Hippocampal formation (tissue), 2 donors: ENCODE measurements around the gene RCBTB1.
"Not testable (repeated sequence)": the region's sequence is repeated elsewhere in the genome, so short reads cannot be mapped to it uniquely, and the experiment has no call there.

ENCODE experiments used
- DNase-seq, 2 donors: peaks; one replicate each; lab custom pipeline; 2025; lab: John Stamatoyannopoulos, UW

The RCBTB1 gene

DNA sequence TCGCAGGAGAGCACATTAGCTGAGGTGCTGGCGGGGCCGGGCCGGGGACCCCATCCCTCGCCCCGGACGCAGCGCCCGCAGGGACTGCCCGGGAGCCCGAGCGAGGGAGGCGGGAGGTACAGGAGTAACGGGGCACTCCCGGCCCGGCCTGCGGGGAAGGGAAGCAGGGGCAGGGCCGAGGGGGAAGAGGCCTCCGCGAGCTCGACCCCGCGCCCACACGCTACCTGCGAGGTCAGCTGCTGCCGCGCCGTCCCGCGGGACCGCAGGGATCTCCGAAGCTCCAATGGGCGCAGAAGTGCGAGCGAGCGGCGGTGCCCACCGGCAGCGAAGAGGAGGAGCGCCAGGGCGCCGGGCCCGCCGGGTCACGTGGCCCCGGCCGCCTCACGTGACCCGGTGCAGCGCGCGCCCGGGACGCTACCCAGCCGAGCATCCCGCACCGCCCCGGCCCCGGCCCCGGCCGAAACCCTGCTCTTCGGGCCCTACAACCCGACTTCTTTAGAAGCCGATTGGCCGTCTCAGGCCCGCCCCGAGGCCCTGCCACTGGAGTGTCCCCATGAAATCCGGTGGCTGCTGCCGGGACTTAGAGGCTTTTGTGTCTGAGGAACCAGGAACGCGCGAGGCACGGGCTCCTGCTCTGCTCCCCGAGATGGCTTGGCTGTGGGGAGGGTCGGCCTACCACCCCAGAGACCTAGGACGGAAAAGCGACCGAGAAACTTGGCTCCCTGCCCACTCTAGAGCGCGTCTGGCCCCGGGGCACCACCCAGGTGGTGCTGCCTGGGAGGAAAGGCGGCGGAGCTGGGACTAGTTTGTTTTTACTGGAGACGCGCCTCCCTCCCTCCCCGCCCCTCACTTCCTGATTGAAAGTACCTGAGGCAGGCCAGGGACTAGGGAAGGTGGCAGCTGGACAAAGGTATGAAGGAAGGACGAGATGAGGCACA lies at the start of gene RCBTB1:
Gene RCBTB1, minus strand, starts transcription at position 339 of the 938 bp plus-strand sequence. CDS start 18,279 bp downstream, outside the sequence.
- peak; percentile 64 to 74 for DNase-seq

DNA sequence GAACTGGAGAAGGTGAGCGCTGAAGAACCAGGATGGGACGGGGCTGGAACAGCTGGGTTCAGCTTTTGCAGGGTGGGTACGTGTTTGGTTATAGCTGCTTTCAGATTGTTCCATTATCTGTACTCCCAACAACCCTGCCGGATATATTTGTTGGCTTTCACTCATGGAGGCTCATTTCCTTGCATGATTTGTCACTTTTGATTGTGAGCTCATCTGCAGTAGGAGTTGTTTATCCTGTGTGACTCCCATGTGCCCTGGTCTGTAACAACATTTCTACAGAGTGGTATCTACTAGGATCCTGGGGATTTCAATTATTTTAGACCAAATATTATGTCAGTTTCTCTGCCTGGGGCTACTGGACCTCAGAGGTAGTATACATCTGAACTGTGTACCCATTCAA lies 48.4 kb upstream of the RCBTB1 start:
- DNase-seq: no peak

DNA sequence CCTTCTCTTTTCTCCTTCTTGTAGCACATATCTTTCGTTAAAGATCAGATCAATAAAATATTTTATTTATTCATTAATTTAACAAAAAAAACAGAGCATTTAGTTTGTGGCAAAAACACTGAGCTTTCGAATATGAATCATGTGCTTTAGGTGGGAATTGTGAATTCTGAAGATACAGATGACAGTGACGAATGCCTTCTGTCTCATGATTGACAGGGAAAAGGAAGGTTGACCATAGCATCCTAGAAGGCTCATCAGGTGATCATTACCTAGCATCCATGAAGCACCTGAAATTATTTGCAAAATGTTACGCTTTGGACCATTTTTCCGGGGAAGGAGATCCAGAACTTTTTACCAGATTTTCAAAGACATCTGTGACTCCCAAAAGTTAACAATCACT lies 46.8 kb upstream of the RCBTB1 start:
- no peak for DNase-seq

DNA sequence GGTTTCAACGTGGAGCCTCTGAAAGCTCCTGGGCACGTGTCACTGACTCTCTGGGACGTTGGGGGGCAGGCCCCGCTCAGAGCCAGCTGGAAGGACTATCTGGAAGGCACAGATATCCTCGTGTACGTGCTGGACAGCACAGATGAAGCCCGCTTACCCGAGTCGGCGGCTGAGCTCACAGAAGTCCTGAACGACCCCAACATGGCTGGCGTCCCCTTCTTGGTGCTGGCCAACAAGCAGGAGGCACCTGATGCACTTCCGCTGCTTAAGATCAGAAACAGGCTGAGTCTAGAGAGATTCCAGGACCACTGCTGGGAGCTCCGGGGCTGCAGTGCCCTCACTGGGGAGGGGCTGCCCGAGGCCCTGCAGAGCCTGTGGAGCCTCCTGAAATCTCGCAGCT lies 45.2 kb upstream of the RCBTB1 start:
- DNase-seq: no peak

DNA sequence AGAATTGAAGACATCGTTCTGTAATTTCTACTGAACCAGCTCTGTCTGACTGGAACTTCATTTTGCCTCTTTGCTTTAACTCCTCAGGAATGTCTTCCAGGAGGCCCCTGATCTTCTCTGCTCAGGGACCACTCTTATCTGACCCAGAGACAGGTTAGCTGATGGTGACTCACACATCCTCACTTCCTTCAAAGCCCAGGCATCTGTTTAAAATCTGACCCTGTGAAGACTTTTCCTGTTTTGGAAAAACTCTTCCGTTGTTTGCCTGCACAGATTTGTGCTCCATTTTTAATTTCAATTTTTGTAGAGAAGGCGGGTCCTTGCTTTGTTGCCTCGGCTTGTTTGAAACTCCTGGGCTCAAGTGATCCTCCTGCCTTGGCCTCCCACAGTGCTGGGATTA lies 44.6 kb upstream of the RCBTB1 start:
- no peak for DNase-seq

DNA sequence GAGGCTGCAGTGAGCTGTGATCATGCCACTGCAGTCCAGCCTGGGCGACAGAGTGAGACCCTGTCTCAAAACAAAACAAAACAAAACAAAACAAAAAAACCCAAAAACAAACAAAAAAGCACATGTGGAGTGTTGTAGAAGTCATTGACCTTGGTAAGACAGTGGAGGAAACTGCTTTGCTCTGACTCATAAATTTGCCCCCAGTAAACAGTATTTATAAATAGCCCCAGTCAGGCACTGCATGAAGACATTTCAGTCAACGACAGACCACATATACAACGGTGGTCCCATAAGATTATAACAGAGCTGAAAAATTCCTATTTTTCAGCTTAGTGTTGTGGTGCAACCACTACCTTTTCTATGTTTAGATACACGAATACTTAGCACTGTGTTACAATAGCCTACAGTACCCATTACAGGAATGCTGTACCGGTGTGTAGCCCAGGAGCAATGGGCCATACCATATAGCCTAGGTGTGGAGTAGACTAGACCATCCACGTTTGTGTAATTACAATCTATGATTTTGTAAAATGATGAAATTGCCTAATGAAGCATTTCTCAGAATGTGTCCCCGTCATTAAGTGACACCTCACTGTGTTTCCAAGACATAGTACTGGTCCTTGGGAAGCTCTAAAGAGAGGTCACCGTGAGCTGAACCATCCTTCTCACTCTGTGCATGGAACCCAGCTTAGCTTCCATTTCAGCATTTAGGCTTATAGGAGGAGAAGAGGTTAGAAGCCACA lies 44.0 kb upstream of the RCBTB1 start:
- no peak for DNase-seq

DNA sequence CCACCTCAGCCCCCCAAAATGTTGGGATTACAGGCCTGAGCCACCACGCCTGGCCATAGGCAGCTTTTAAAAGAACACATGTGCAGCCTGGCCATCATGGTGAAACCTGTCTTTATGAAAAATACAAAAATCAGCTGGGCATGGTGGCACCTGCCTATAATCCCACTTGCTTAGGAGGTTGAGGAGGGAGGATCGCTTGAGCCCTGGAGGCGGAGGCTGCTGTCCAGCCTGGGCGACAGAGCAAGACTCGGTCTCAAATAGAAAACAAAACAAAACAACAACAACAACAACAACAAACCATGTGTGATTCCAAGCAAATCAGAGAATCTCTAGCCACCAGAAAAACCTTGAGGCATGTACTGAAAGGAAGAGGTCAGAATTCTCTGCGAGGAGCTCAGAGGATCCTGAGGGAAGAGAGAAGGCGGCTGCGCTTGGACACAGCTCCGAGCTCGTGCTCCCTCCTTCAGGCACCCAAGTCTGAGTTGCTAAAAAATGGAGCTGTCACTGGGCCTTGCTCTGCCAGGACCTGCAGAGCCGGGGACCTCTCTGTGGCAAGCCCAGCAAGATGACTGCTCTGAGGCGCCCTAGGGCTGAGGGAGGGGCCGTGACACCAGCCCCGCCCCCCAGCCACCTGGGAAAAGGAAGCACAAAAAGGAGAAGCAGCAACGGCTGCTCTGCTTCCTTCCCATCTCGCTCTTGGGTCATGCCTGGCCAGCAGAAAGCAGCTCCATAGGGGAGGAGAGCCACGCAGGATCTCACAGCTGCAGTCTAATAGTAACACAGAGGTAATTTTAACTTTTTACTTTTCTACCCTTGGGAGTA lies 42.7 kb upstream of the RCBTB1 start, which contains the start of gene ARL11:
Gene ARL11, plus strand, starts transcription at position 677 of the 822 bp plus-strand sequence. CDS start 1,941 bp downstream, outside the sequence.
- peak in 1 of 2 donors; percentile 31 for DNase-seq

DNA sequence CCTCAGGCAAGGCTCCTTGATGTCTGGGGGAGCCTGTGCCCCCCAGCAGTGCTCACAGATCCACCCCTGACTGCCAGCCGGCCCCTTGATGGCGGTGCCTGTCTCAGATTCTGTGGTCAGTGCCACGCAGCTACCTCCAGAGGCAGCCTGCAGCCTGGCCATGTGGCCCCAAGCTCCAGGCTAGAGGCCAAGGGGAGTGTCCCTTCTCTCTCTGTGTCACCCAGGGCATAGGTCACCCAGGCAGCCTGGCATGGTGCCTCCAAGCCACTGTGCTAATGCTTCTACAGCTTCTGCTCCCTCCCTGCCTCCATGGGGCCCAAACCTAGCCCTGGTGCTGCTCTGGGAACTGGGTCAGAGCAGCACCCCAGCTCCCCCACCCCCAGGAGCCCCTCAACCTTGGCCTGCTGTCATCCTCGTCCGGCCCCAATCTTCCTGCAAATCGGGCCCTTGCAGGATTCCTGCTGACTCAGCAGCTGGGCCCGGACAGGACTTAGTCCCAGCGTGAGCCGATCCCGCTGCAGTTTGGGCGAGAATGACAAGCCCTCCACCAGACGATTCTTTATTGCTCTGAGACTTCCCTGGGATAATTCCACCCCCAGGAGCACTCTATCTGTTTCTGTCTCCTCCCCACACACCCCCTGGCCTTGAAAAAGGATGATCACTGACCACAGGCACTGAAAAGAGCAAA lies 40.2 kb upstream of the RCBTB1 start:
- DNase-seq: no peak

DNA sequence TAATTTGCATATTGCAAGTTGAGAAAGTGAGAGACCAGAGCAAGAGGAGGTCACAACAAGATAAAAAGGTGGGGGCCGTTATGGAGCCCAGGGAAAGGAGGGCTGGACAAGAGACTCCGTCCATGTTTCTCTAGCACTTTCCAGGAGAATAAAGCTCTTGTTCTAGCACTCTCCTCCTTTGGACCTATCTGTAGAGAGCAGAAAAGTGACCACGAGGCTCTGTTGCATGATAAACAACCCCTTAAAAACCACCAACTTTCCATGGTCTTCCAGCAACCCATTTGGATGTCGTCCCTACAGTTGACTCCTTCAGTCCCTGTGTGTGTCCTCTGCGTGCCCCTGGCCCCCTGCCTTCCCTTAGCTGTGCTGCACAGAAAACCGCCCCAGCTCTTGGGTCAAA lies 38.9 kb upstream of the RCBTB1 start:
- DNase-seq: no peak

DNA sequence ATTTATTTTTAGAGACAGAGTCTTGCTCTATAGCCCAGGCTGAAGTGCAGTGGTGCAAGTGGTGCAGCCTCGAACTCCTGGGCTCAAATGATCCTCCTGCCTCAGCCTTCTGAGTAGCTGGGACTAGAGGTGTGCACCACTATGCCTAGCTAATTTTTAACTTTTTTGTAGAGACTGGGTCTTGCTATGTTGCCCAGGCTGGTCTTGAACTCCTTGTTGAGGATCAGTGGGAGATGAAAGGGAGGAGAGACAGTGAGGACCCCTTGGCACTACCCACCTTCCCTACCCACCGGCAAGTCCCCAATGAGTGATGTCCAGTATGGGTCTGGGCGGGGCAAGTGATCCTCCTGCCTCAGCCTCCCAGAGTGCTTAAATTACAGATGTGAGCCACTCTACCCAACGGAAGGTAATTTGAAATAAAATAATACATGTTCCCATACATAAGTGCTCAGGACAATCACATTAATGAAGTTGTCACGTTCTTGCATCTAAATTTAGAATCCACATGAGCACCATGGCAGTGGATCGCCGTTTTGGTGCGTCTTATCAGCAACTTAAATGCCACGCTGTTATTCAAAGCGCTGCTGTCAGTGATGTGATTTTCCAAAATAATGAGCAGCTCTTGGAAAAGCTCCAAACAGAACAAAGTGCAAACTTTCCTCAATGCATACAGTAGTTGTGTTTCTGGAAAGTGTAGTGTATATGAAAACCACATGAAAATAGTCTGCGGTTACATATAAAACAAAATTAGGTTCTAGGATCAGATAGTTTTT lies 37.0 kb upstream of the RCBTB1 start:
- DNase-seq: no peak

DNA sequence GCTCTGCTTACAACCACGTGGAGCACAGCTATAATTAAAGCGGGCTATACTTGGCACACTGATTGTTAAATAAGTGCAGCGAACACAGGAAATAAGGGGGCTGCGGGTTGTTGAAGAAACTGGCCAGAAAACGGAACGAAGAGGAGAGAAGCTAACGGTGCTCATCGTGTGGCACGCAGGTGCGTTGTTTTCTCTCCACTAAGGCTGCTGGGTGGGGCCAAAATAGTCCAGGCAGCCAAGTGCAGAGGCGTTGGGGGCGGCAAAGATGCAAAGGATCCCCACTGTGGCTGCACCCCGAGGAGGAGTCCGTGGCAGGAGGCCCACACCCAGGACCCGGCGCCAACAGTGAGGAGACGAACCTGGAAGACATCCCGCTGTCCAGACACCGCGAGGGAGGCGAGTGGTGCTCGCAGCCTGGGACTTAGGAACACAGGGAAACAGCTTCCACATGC lies 34.8 kb upstream of the RCBTB1 start:
- DNase-seq: no peak

DNA sequence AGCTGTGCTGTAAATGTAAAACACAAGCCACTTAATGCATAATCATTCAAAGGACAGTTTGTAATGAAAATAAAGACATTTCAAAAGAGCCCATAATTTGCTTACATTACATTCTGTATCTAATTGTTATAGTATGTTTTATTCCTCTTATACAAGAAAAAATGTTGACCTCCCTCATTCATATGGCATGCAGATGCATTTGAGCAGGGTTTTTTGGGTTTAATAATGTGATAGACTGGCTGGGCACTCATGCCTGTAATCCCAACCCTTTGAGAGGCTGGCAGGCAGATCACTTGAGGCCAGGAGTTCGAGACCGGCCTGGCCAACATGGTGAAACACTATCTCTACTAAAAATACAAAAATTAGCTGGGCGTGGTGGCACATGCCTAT lies 31.3 kb upstream of the RCBTB1 start:
- no peak for DNase-seq

DNA sequence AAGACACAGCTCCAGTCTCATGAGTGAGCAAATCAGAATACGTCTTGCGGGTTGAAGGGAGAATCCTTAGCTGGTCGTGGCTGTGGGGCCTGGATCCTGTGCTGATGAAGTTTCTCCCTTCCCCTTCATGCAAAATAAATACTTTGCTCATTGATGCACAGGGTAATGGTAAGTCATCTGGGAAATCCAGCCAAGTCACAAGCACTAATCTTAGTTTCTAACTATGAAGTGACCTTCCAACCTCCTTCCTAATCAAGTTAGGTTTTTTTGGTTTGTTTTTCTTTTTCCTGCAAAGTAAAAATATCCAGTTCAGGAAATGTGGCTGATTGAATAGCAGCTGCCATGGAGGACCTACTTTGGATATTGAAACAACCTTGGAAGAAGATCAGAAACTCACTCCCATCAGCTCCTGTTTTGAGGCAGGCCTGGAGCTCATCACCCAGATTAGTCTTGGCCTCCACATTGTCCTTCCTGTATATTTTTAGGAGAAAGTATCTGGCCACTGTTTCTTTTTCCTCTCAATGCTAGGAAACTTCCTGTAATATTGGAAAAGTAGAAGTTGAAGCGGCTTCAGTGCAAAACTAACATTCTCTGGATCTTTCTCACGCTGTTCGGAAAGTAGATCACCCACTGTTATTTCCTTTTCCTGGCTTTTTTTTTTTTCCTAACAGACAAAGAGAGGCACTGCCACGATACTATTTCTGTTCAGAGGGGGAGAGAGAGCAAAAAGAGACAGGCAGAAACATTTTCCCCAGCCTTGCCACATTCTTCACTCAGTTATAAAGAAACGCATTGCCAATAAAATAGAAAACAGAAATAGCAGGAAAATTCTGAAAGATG lies 30.7 kb upstream of the RCBTB1 start:
- no peak for DNase-seq

DNA sequence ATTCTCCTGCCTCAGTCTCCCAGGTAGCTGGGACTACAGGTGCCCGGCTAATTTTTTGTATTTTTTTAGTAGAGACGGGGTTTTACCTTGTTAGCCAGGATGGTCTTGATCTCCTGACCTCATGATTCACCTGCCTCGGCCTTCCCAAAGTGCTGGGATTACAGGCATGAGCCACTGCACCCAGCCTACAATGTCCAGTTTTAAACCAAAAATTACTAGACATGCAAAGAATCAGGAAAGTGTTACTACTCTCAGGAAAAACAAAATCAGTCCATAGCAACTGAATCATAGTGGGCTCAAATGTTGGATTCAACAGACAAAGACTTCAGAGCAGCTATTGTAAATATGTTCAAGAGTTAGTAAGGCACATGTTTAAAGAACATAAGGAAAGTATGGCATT lies 26.7 kb upstream of the RCBTB1 start:
- DNase-seq: not testable (repeated sequence)

DNA sequence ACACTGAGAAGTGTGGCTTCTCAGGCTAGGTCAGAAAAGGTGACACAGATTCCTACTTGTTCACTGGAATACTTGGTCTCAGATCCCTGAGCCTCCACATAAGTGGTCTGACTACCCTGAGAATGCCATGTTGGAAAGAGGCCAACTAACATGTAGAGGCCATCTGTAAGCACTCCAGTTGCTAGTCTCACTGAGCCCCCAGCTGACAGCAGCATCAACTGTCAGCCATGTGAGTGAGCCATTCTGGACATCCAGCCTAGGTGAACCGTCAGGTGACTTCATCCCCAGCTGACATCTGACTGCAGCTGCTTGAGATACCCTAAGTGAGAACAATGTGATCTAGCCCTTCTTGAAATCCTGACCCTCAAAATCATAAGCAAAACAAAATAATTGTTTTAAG lies 24.8 kb upstream of the RCBTB1 start:
- no peak for DNase-seq

DNA sequence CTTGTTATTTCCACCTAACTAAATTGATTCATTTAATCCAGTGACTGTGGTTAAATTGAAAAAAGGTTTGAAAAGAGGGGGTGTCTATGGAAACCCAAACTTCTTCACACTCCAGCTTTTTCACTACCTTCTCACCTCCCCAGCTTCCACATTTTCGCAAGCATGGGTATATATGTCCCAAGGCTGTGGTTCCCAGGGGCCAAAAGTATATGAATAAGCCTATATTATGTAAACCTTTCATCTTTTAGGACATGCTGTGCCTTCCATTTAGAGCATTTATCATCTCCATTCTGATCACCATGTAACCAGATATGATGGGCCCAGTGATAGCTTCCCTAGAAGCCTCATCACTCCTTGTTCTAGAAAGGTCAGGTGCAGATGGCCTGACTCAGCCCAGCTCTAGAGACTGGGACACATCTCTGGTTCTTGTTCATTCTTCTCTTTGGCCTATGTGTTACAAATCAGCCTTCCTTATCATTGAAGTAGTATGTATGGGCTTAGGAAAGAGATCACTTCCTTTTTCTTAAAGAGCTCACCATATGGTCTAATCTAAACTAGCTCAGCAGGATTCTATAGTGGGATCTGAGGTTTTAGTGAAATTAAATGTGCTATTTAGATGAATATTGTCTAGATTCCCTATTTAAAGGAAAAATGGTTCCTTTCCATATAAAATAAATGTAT lies 23.4 kb upstream of the RCBTB1 start:
- no peak for DNase-seq

DNA sequence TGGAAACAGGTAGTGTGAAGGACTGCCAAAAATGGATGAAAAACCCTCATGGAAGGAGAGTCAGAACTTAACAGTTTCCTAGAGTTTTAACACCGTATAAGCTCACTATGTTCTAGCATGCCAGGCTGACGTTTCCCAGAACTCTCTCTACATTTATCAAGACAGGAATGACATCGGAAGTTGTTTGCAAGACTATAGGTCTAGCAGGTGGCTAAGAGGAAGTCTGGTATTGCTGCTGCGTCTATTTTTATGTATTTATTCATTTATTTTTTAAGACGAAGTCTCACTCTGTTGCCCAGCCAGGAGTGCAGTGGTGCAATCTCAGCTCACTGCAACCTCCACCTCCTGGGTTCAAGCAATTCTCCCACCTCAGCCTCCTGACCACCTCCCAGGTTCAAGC lies 22.4 kb upstream of the RCBTB1 start:
- DNase-seq: no peak

DNA sequence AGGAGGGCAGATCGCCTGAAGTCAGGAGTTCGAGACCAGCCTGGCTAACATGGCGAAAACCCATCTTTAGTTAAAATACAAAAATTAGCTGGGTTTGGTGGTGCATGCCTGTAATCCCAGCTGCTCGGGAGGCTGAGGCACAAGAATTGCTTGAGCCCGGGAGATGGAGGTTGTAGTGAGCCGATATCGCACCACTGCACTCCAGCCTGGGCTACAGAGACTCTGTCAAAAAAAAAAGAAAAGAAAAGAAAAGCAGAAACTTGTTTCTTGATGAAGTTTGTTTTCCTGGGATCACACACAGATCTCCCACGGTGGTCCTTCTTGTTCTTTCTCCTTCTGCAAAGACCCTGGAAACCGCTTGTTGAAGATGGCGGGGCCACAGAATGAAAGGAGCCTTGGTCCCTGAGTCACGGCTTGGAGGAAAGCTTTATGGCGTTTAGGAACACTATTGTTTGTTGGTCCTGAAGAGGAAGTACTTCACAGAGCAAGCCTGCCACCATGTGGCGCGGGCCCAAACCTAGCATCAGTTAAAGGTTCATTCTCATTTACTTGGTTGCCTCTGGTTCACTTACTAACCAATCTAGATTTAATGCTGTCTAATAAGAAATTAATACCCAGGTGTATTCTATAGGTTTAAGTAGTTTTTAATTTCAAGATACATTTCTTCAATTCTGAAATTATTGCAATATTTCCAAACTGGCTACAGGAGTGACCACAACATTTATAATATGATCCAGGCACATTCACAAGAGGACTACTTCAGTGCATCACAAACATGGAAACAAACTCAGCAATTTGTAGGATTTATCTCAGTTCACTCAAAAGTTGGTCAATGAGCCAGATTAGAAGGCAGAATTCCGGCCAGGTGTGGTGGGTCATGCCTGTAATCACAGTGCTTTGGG lies 21.6 kb upstream of the RCBTB1 start:
- DNase-seq: peak; percentile 79 to 90
